K562 (cell line): Measurements from ENCODE around the gene PVALEF. TPM values are rescaled to one million over a fixed set of nuclear protein-coding genes. Genes with fewer than 3 reads are reported as not detected.
A peak's percentile ranks its signal among the peaks of the same experiment; 100 is the strongest.

ENCODE experiments used
- ATAC-seq: fragments of 200-7000 bp; cut with Tn5 transposase; 3 replicates; pipeline ENCODE4 v1.9.1; 2020; ENCODE audit warnings: moderate library complexity
- BruUV-seq: library from RNA; stranded (reverse); fragments of 400-500 nt; replicated peaks from 2 replicates; lab custom pipeline; 2021; lab: Mats Ljungman, UMichigan
- CTCF ChIA-PET: fragments of 300-600 bp; formaldehyde crosslinking; extraction: SDS; loops from one replicate; lab custom pipeline; 2021; ENCODE audit warnings: low intra/inter-chr PET ratio; lab: Yijun Ruan, JAX
- POLR2A ChIA-PET: fragments of 300-600, 350-650 bp; sonication (Branson Sonifier 250); formaldehyde crosslinking; extraction: SDS; loops from one replicate; lab custom pipeline; 2021; ENCODE audit warnings: antibody characterized with exemption, inconsistent platforms; lab: Yijun Ruan, JAX
- DNase-seq, 4 experiments: peaks; one replicate each; pipeline versions ENCODE4 v3.0.0 to v3.0.0-alpha.2; 2011 to 2018; ENCODE audit warnings: low spot score in 3 of 4, mixed read lengths in 3 of 4; ENCODE audit errors: extremely low read depth in 1 of 4
- FAIRE-seq: peaks from 2 replicates; lab custom pipeline; 2011; peaks lifted over from hg19 to GRCh38; lab: Jason Lieb, UNC
- H2AFZ ChIP-seq: 2 replicates; pipeline ENCODE4 v1.6.0; 2011; ENCODE audit warnings: low read depth, low read length, control low read depth, inconsistent platforms
- H3K27ac ChIP-seq: fragments of 200-600 bp; 3 replicates; pipeline ENCODE4 v1.8.0; 2011; ENCODE audit warnings: low read depth, mild to moderate bottlenecking, control low read depth, inconsistent platforms, low read length, moderate library complexity, mixed read lengths; ENCODE audit errors: extremely low read depth
- H3K27me3 ChIP-seq, 2 experiments: fragments of 300-600 bp in 1 of 2; 2 replicates in 1 of 2; 3 replicates in 1 of 2; pipeline versions ENCODE4 v1.6.0 to v1.8.0; 2011; ENCODE audit warnings: inconsistent platforms in 2 of 2, low read length in 2 of 2, mild to moderate bottlenecking in 1 of 2, mixed read lengths in 1 of 2, moderate library complexity in 1 of 2; ENCODE audit not compliant: control insufficient read depth in 2 of 2, insufficient read depth in 2 of 2
- H3K36me3 ChIP-seq: fragments of 300-600 bp; 3 replicates; pipeline ENCODE4 v1.8.0; 2011; ENCODE audit warnings: mild to moderate bottlenecking, low read length, inconsistent platforms; ENCODE audit not compliant: control insufficient read depth, insufficient read depth
- H3K4me1 ChIP-seq, 2 experiments: fragments of 200-600 bp in 1 of 2; replicated peaks in 1 of 2; 2 replicates in 1 of 2; 3 replicates in 1 of 2; pipeline versions ENCODE4 v1.5.1 to v1.8.0; 2011; ENCODE audit warnings: inconsistent platforms in 2 of 2, low read length in 2 of 2, mild to moderate bottlenecking in 1 of 2, mixed read lengths in 1 of 2, moderate library complexity in 1 of 2; ENCODE audit not compliant: control insufficient read depth in 2 of 2, insufficient read depth in 2 of 2
- H3K4me2 ChIP-seq: 2 replicates; pipeline ENCODE4 v1.6.1; 2011; ENCODE audit warnings: low read length, control low read depth, inconsistent platforms, mixed read lengths; ENCODE audit not compliant: insufficient read depth
- H3K4me3 ChIP-seq: fragments of 200-600 bp; sonication (generic), shearing (Covaris generic); 2 replicates; pipeline ENCODE4 v1.5.1; 2016; ENCODE audit warnings: control low read depth, inconsistent platforms
- H3K79me2 ChIP-seq: fragments of 200-600 bp; 3 replicates; pipeline ENCODE4 v1.8.0; 2011; ENCODE audit warnings: low read length, inconsistent platforms; ENCODE audit not compliant: control insufficient read depth, insufficient read depth
- H3K9ac ChIP-seq, 2 experiments: 2 replicates each; pipeline versions ENCODE4 v1.6.0 to v1.6.1; 2011; ENCODE audit warnings: low read depth in 2 of 2, low read length in 2 of 2, control low read depth in 1 of 2, inconsistent platforms in 1 of 2, mild to moderate bottlenecking in 1 of 2, mixed read lengths in 1 of 2; ENCODE audit not compliant: insufficient read depth in 1 of 2
- H3K9me1 ChIP-seq: one replicate; pipeline ENCODE4 v1.6.0; 2011; ENCODE audit warnings: inconsistent platforms, mild to moderate bottlenecking, low read length, moderate library complexity; ENCODE audit not compliant: control insufficient read depth, insufficient read depth
- H3K9me3 ChIP-seq: replicated peaks from 2 replicates; pipeline ENCODE4 v1.5.1; 2011; ENCODE audit warnings: low read depth, low read length, inconsistent platforms; ENCODE audit not compliant: control insufficient read depth, insufficient read depth
- H4K20me1 ChIP-seq: replicated peaks from 2 replicates; pipeline ENCODE4 v1.6.1; 2011; ENCODE audit warnings: low read length, inconsistent platforms, mixed read lengths; ENCODE audit not compliant: control insufficient read depth, insufficient read depth
- DIDO1 ChIP-seq: fragments of 450-650 bp; IDR thresholded peaks from 2 replicates; pipeline ENCODE4 v1.6.1; 2016; ENCODE audit warnings: low read depth, missing biosample characterization, missing genetic modification characterization
- DNMT1 ChIP-seq: fragments of 450-650 bp; IDR thresholded peaks from 2 replicates; pipeline ENCODE4 v1.6.1; 2016; ENCODE audit warnings: antibody characterized with exemption, mild to moderate bottlenecking
- FOXK1 ChIP-seq: sonication (generic); formaldehyde crosslinking; IDR thresholded peaks from 2 replicates; pipeline ENCODE4 v1.8.0; 2022; ENCODE audit warnings: missing genetic modification reagents, mild to moderate bottlenecking, borderline replicate concordance
- HMGN3 ChIP-seq: IDR thresholded peaks from 2 replicates; pipeline ENCODE4 v1.6.1; 2011; ENCODE audit warnings: borderline replicate concordance, low read depth, mild to moderate bottlenecking, mixed read lengths, low read length; ENCODE audit not compliant: insufficient read length; ENCODE audit errors: extremely low read depth
- MBD2 ChIP-seq: sonication (generic); IDR thresholded peaks from 2 replicates; pipeline ENCODE4 v1.6.1; 2016; ENCODE audit warnings: low read depth, borderline replicate concordance
- RBM22 ChIP-seq: fragments of 200-400 bp; formaldehyde crosslinking; IDR thresholded peaks from 2 replicates; pipeline ENCODE4 v1.6.1; 2018; ENCODE audit warnings: low read length, low read depth; ENCODE audit not compliant: poor library complexity, severe bottlenecking
- SIRT6 ChIP-seq: IDR thresholded peaks from one replicate; pipeline ENCODE4 v1.6.1; 2012; ENCODE audit warnings: low read depth, mild to moderate bottlenecking, control low read depth, inconsistent platforms, low read length, moderate library complexity
- ZBTB33 ChIP-seq: sonication (generic); formaldehyde crosslinking; IDR thresholded peaks from 2 replicates; pipeline ENCODE4 v1.8.1; 2023; ENCODE audit warnings: mild to moderate bottlenecking, missing genetic modification reagents
- ZBTB8A ChIP-seq: fragments of 450-650 bp; IDR thresholded peaks from 2 replicates; pipeline ENCODE4 v1.6.1; 2018; ENCODE audit warnings: mild to moderate bottlenecking, moderate library complexity; ENCODE audit not compliant: partially characterized antibody
- WGBS: fragments of 100-300 bp; shearing (Covaris generic); methylation state at CpG from one replicate; pipeline ENCODE4 v1.1.6; 2016; ENCODE audit warnings: low coverage, mixed read lengths; ENCODE audit not compliant: insufficient coverage; ENCODE audit errors: missing lambda C conversion rate; 5-methylcytosine and 5-hydroxymethylcytosine counted together
- in situ Hi-C: fragments of 300-500 bp; cut with MboI; formaldehyde crosslinking; loops from 4 replicates; pipeline ENCODE4 v1.15.0; 2018; ENCODE audit warnings: inconsistent platforms, mixed read lengths
- intact Hi-C: fragments of 100-400 bp; cut with micrococcal nuclease; formaldehyde crosslinking; loops from 2 replicates; pipeline ENCODE4 v1.14.2; 2022
- polyA plus RNA-seq, 8 experiments: library from polyadenylated mRNA; depleted of rRNA in 4 of 8; stranded (reverse) in 5 of 8; unstranded in 3 of 8; fragments of >200 nt; fragmentation: Nextera tagmentation in 2 of 8; fragmentation: Illumina TruSeq in 1 of 8; extraction: Ambion mirVana in 2 of 8; extraction: Trizol in 1 of 8; gene quantifications; 2 replicates each; pipeline versions ENCODE4 v1.2.1 to v1.2.3, GENCODE V29; 2011 to 2014; ENCODE audit warnings: inconsistent platforms in 1 of 8, missing spikeins in 1 of 8
- total RNA-seq, 7 experiments: library from RNA; depleted of rRNA in 6 of 7; stranded (reverse); fragments of >200 nt in 6 of 7; fragmentation: Illumina TruSeq in 2 of 7; extraction: Trizol in 2 of 7; gene quantifications; 2 replicates each; pipeline versions ENCODE4 v1.2.1 to v1.2.3, GENCODE V29; 2011 to 2021; ENCODE audit warnings: low replicate concordance in 1 of 7

Gene PVALEF
- total and polyA plus RNA-seq, 9 of the 15 experiments (the other 6 are each of a cell fraction or from before 2014, with no cell fraction given) = not detected

- Histone ChIP-seq H3K4me2 (no peak overlapping the region), H3K9ac (peak overlapping the region in 1 of 2 experiments; percentile 32; a peak in 1 of 4 replicates), H3K79me2 (no peaks in the 10 kb centered on the region), H3K36me3 (no peaks in the 10 kb centered on the region), H3K27me3 (peaks cover 15 to 64% of the 10 kb centered on the region in 2 experiments; a peak in 3 of 5 replicates), H3K4me1 (peaks cover 0 to 45% of the 10 kb centered on the region in 2 experiments; a peak in 3 of 5 replicates), H4K20me1 (peaks cover 5% of the 10 kb centered on the region; the same call in 1 of the 2 replicates), H3K9me3 (no peaks in the 10 kb centered on the region; the same call in none of the 2 replicates), H3K27ac (no peak overlapping the region), H3K4me3 (no peak overlapping the region), H3K9me1 (no peaks in the 10 kb centered on the region), H2AFZ (no peak overlapping the region)
- intact Hi-C loops (no loop called here), in situ Hi-C loops (no loop called here)
- FAIRE-seq = no peak
- DNase-seq = no peak
- ATAC-seq = no peak
- TF ChIP-seq FOXK1 (CRISPR knock-in tag) (no peak), DNMT1 (no peak), MBD2 (no peak), ZBTB33 (CRISPR knock-in tag) (no peak), SIRT6 (no peak), ZBTB8A (no peak), DIDO1 (no peak), RBM22 (no peak), HMGN3 (no peak)
- 3% methylated on average over 7 of the region's 7 CpGs for WGBS
- POLR2A ChIA-PET = no interaction called here
- BruUV-seq = no TSS peak
- CTCF ChIA-PET = no interaction called here
These were observed 2.3 kb downstream of the PVALEF start for GRCh38 chr17:81167638-81168037.
